Measurements from ENCODE around the gene UBAC2. TPM values are rescaled to one million over a fixed set of nuclear protein-coding genes. Genes with fewer than 3 reads are reported as not detected.
A peak's percentile ranks its signal among the peaks of the same experiment; 100 is the strongest.

The UBAC2 gene
- polyA plus RNA-seq, 3 donors: 59.6 to 113 (median 96.7) TPM

DNA sequence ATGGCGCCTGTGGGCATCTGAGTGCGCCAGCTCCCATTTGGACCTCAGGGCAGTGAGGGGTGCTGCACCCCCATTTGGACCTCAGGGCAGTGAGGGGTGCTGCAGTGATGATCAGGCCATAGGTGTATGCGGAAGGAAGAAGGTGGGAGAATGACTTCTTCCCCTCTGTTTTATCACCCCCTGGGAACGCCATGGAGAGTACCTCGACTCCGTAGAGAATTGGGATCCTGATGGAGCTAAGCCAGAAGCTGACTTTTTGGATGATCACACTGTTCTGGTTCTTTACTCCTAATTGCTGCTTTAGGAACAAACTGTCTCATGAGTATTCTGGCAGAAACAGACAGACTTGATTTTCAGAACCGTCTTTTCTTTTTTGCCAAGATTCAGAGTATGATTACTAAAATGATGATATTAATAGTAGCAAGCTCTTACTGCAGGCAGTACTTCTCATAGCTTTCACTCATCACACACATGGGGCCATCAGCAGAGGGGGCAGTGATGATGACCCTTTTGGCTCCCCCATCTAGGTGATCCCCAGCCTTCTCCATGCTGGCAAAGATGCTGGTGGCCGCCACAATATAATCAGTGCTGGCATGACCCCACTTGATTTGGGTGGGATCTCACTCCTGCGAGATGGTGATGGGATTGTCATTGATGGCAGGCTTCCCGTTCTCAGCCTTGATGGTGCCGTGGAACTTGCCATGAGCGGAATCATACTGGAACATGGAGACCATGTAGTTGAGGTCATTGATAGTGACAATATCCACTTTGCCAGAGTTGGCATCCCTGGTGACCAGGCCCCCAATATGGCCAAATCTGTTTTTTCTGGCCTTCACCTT lies 10.3 kb upstream of the UBAC2 start:
- H3K4me2 ChIP-seq (replicated peaks; ENCODE audit: extremely low read depth, low read length, poor library complexity, severe bottlenecking): no peak overlapping the region
- TF ChIP-seq, protein P1, sequence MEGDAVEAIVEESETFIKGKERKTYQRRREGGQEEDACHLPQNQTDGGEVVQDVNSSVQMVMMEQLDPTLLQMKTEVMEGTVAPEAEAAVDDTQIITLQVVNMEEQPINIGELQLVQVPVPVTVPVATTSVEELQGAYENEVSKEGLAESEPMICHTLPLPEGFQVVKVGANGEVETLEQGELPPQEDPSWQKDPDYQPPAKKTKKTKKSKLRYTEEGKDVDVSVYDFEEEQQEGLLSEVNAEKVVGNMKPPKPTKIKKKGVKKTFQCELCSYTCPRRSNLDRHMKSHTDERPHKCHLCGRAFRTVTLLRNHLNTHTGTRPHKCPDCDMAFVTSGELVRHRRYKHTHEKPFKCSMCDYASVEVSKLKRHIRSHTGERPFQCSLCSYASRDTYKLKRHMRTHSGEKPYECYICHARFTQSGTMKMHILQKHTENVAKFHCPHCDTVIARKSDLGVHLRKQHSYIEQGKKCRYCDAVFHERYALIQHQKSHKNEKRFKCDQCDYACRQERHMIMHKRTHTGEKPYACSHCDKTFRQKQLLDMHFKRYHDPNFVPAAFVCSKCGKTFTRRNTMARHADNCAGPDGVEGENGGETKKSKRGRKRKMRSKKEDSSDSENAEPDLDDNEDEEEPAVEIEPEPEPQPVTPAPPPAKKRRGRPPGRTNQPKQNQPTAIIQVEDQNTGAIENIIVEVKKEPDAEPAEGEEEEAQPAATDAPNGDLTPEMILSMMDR (IDR thresholded peaks at IDR 0.05): no peak
- H3K9me3 ChIP-seq (replicated peaks in 1 of 2; ENCODE audit: control insufficient read depth in 1 of 2, insufficient read depth in 1 of 2, low read length in 2 of 2): no peaks in the 10 kb centered on the region
- H3K27me3 ChIP-seq (ENCODE audit: control insufficient read depth in 2 of 2, insufficient read depth in 2 of 2, low read length in 2 of 2): no peaks in the 10 kb centered on the region
- H2AFZ ChIP-seq (ENCODE audit: insufficient read depth, low read depth, low read length, poor library complexity, severe bottlenecking): no peak overlapping the region
- Mint-ChIP-seq H3K4me3 (no peak overlapping the region), H3K9me3 (peaks cover 0 to 3% (median 0%) of the 10 kb centered on the region in 7 donors), H3K27me3 (ENCODE audit: low read depth in 3 of 3) (peaks cover 1 to 8% (median 2%) of the 10 kb centered on the region in 3 donors), H3K4me1 (peaks cover 41% of the 10 kb centered on the region), H3K36me3 (peaks cover 0 to 4% of the 10 kb centered on the region in 2 donors), H3K27ac (no peak overlapping the region)
- no peaks in the 10 kb centered on the region for H3K36me3 ChIP-seq (replicated peaks in 1 of 2; ENCODE audit: control insufficient read depth in 1 of 2, insufficient read depth in 2 of 2, low read length in 2 of 2)
- no peak overlapping the region for H3K4me3 ChIP-seq (replicated peaks in 1 of 3; ENCODE audit: low read depth in 2 of 3, low read length in 3 of 3)
- H3K27ac ChIP-seq (ENCODE audit: low read depth in 1 of 2, low read length in 2 of 2): no peak overlapping the region
- H4K20me1 ChIP-seq (ENCODE audit: insufficient read depth, low read length): no peaks in the 10 kb centered on the region
- DNase-seq: no peak
- intact Hi-C loops (cut with micrococcal nuclease): no loop called here
- H3K79me2 ChIP-seq (ENCODE audit: insufficient read depth, low read length): no peaks in the 10 kb centered on the region
- 97% methylated on average over 6 of the region's 12 CpGs for WGBS (ENCODE audit: insufficient coverage)
- H3K4me1 ChIP-seq (ENCODE audit: control insufficient read depth in 1 of 2, insufficient read depth in 2 of 2, low read length in 2 of 2): peaks cover 25 to 38% of the 10 kb centered on the region in 2 donors
- H3K9ac ChIP-seq (ENCODE audit: insufficient read depth, low read length, poor library complexity, severe bottlenecking): no peak overlapping the region

DNA sequence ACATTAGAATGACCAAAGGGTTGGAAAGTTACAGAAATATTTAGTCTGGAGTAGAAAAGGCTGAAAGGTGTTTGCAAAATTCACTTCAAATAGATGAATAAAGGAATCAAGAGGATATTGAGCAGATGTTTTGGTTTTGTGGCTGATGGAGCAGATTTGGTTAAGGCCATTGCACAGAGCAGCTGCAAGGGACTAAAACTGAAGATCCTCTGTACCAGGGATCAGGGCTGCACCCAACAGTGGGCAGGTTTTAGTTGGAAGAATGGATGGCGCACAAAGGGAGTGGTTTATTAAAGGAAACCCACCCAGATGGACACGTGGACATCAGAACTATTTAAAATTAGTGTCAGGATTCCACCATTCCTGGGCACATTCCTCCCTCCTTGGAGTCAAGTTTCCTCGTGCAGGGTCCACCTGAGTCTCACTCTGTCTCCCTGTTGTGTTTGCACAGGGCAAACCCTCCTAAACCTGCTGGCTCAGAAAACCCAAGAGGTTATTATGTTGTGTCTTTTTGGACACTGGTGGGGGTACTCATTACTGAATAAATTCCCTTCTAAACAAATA lies 9.2 kb upstream of the UBAC2 start:
- 90% methylated on average over 2 of the region's 3 CpGs for WGBS (ENCODE audit: insufficient coverage)
- H3K4me2 ChIP-seq (replicated peaks; ENCODE audit: extremely low read depth, low read length, poor library complexity, severe bottlenecking): no peak overlapping the region
- H3K4me3 ChIP-seq (replicated peaks in 1 of 3; ENCODE audit: low read depth in 2 of 3, low read length in 3 of 3): no peak overlapping the region
- Mint-ChIP-seq H3K36me3 (peaks cover 0 to 4% of the 10 kb centered on the region in 2 donors), H3K4me1 (peaks cover 36% of the 10 kb centered on the region), H3K9me3 (peaks cover 0 to 3% (median 0%) of the 10 kb centered on the region in 7 donors), H3K27ac (peak overlapping the region in 1 of 7 donors; percentile 40), H3K4me3 (peak overlapping the region in 1 of 2 donors; percentile 23), H3K27me3 (ENCODE audit: low read depth in 3 of 3) (peaks cover 1 to 8% (median 2%) of the 10 kb centered on the region in 3 donors)
- H2AFZ ChIP-seq (ENCODE audit: insufficient read depth, low read depth, low read length, poor library complexity, severe bottlenecking): no peak overlapping the region
- H3K27ac ChIP-seq (ENCODE audit: low read depth in 1 of 2, low read length in 2 of 2): no peak overlapping the region
- H3K9me3 ChIP-seq (replicated peaks in 1 of 2; ENCODE audit: control insufficient read depth in 1 of 2, insufficient read depth in 1 of 2, low read length in 2 of 2): no peaks in the 10 kb centered on the region
- no peak for DNase-seq
- no peak overlapping the region for H3K9ac ChIP-seq (ENCODE audit: insufficient read depth, low read length, poor library complexity, severe bottlenecking)
- peaks cover 18 to 28% of the 10 kb centered on the region in 2 donors for H3K4me1 ChIP-seq (ENCODE audit: control insufficient read depth in 1 of 2, insufficient read depth in 2 of 2, low read length in 2 of 2)
- no peaks in the 10 kb centered on the region for H3K36me3 ChIP-seq (replicated peaks in 1 of 2; ENCODE audit: control insufficient read depth in 1 of 2, insufficient read depth in 2 of 2, low read length in 2 of 2)
- H3K27me3 ChIP-seq (ENCODE audit: control insufficient read depth in 2 of 2, insufficient read depth in 2 of 2, low read length in 2 of 2): no peaks in the 10 kb centered on the region
- TF ChIP-seq, protein P1 (IDR thresholded peaks at IDR 0.05): no peak
- H4K20me1 ChIP-seq (ENCODE audit: insufficient read depth, low read length): no peaks in the 10 kb centered on the region
- intact Hi-C loops (cut with micrococcal nuclease): no loop called here
- no peaks in the 10 kb centered on the region for H3K79me2 ChIP-seq (ENCODE audit: insufficient read depth, low read length)

Measured in CD14-positive monocyte (primary cell).